Activated CD8-positive, alpha-beta memory T cell treated with anti-CD3 and anti-CD28 coated beads for 4 hours (primary cell): ENCODE results near the gene LEF1.

Experiments used
- DNase-seq, 2 donors: peaks; one replicate each; pipeline ENCODE4 v3.0.0-alpha.2; 2020; ENCODE audit warnings: low read depth in 2 of 2

The LEF1 gene

DNA sequence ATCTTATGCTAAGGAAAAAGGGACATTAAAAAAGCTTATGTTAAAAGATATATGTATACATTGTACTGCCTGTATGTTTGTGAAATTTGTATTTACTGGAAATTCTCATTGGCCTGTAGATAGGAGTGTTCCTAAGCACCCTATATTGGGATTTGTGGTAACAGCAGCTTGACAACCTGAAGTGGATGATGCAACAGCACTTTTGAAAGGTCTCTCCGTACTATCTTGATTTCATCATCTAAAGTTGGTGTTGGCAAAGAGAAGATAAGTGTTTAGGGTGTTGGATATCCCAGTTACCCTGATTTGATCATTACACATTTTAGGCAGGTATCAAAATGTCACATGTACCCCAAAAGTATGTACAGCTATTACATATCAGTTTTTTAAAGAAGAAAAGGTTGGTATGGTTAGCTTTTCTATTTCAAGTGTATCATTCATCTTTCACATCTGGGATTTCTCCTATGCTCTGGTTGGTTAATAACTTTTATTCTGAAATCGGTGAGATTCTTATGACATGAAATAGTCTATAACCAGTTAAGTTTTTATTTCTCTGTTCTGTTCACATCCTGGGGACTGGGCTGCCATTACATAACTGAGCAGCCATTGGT lies 168.7 kb downstream of the LEF1 start:
- DNase-seq = no peak

DNA sequence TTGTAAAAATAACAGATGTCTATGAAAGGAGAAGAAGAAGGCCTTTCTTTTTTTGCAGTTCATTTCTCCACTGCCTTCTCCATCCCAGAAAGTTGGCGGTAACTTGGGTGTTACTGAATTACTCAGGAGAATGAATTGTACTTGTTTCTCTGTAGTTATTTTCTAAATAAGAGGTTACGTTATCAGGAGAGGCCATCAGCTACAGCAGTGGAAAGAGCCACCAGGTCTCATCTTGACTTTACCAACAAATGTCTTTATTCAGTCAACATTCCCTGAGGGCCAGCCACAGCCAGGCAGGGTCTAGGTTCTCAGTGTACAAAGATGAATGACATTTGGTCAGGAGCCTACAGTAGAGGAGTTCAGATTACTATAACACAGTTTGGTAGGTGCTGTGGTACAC lies 170.9 kb downstream of the LEF1 start:
- no peak for DNase-seq
